ENCODE measurements around the gene CYP27A1.
"Not testable (repeated sequence)": the region's sequence is repeated elsewhere in the genome, so short reads cannot be mapped to it uniquely, and the experiment has no call there.

CYP27A1 gene

DNA sequence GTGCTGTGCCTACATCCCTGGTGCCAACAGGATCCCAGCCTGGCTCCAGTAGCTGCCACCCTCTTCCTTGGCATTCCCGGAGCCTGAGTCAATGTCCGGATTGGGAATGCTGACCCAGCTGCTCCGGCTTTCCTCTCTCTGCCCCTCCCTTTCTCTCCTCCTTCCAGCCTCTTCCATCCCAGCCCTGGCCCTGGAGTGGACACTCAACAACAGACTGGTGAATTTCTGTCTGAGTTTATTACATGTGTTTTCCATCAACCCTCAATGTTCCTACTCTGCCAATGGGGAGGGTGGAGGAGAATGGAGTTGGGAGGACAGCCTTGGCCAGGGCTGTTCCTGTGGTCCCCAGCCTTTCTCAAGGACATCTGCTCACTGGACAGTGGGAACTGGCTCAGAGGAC, 50.6 kb downstream of the CYP27A1 start:
- TF ChIP-seq, protein P1, sequence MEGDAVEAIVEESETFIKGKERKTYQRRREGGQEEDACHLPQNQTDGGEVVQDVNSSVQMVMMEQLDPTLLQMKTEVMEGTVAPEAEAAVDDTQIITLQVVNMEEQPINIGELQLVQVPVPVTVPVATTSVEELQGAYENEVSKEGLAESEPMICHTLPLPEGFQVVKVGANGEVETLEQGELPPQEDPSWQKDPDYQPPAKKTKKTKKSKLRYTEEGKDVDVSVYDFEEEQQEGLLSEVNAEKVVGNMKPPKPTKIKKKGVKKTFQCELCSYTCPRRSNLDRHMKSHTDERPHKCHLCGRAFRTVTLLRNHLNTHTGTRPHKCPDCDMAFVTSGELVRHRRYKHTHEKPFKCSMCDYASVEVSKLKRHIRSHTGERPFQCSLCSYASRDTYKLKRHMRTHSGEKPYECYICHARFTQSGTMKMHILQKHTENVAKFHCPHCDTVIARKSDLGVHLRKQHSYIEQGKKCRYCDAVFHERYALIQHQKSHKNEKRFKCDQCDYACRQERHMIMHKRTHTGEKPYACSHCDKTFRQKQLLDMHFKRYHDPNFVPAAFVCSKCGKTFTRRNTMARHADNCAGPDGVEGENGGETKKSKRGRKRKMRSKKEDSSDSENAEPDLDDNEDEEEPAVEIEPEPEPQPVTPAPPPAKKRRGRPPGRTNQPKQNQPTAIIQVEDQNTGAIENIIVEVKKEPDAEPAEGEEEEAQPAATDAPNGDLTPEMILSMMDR (IDR thresholded peaks at IDR 0.05; ENCODE audit: low read length, missing control alignments), result no peak
- no peak overlapping the region for H3K4me3 ChIP-seq (replicated peaks; ENCODE audit: low read depth, low read length)
- peak; percentile 16 for DNase-seq (ENCODE audit: low read depth)

DNA sequence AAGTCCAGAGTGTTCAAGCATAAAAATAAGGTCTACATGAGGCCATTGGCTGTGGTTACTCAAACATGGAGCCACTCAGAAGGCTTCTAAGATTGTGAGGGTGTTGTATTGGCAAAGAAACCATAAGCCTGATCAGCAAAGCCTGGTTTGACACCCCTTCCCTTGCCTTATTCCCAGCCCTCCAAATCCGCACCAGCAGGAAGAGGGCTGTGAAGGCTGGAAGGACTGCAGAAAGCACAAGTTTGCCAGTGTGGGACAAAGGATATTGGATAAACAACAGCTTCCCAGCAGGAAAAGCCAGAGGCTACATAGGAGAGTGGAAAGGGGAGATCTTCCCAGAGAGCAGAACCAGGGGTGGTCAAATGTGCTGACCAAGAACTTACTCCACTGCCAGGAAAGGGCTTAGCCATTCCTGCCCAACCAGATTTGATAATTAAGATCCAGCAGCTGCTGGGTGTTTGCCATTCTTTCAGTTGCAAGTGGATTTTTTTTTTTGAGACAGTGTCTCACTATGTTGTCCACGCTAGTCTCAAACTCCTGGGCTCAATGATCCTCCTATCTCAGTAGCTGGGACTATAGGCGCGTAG, 51.2 kb downstream of the CYP27A1 start:
- no peak for DNase-seq (ENCODE audit: low read depth)
- TF ChIP-seq, protein P1 (IDR thresholded peaks at IDR 0.05; ENCODE audit: low read length, missing control alignments), result no peak

DNA sequence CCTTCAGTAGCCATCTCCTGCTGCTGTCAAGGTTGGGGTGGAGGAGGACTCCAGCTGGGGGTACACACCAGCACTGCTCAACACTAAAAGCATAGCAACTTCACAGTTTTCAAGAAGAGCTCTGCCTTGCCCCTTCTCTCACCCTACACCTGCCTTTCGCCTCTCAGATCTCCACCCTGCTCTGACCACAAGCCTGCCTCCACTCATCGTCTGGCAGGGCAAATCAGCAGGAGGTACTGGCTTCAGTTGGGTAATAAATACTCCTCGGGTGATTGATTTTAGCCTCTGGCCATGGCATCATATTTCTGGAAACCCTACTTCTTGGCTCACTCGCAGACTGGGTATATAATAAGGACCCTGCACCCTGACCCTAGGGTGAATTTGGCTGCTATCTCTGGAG, 52.7 kb downstream of the CYP27A1 start:
- H3K4me3 ChIP-seq (replicated peaks; ENCODE audit: low read depth, low read length), result no peak overlapping the region
- TF ChIP-seq, protein P1 (IDR thresholded peaks at IDR 0.05; ENCODE audit: low read length, missing control alignments), result no peak
- DNase-seq (ENCODE audit: low read depth), result no peak

More for the DNA sequence above, 51.2 kb downstream of the CYP27A1 start:
- H3K4me3 ChIP-seq (replicated peaks; ENCODE audit: low read depth, low read length), result no peak overlapping the region

DNA sequence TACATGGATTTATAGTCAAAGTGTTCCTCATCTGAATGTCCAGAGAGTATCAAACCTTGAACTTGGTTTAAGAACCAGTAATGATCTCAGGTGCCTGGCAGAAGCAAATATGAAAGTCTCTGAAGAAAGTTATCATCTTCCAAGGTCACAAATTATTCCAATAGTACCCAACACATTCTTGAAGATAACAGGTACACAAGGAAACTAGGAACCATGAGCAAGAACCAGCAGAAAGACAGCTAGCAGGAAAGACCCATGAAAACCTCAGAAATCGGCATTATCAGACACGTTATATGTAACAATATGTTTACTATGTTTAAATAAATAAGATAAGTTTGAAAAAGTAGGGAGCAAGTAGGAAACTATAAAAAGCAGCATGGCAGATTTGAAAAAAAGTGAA, 55.5 kb downstream of the CYP27A1 start:
- DNase-seq (ENCODE audit: low read depth), result no peak
- TF ChIP-seq, protein P1 (IDR thresholded peaks at IDR 0.05; ENCODE audit: low read length, missing control alignments), result no peak
- H3K4me3 ChIP-seq (replicated peaks; ENCODE audit: low read depth, low read length), result no peak overlapping the region

DNA sequence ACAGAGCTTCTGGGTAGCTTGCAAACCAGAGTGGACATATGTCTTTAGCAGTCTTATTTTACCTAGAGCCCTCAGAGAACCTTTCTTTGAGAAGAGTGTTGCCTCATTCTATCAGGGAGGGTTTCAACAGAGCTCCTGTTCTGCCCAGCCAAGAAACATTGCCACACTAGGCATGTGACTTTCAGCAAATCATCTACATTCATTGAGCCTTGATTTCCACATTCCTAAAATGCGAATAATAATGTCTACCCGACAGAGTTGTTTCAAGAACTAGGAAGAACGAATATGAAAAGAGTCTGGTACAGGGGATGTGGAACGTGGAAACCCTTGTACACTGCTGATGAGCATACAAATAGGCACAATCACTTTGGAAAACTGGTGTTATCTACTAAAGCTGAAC, 57.5 kb downstream of the CYP27A1 start:
- TF ChIP-seq, protein P1 (IDR thresholded peaks at IDR 0.05; ENCODE audit: low read length, missing control alignments), result no peak
- H3K4me3 ChIP-seq (replicated peaks; ENCODE audit: low read depth, low read length), result no peak overlapping the region
- DNase-seq (ENCODE audit: low read depth), result peak; percentile 88

DNA sequence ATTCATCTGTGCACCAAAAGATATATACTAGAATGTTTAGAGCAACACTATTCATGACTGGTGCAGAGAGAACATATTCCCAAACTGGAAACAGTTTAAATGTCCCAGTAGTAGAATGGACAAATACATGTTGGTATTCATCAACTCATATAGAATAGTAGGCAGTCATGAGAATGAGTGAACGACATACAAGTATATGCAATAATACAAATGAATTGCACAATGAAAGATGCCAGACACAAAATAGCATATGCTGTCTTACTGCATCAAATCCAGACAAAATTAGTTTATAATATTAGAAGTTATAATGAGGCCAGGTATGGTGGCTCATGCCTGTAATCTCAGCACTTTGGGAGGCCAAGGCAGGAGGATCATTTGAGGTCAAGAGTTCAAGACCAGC, 57.9 kb downstream of the CYP27A1 start:
- TF ChIP-seq, protein P1 (IDR thresholded peaks at IDR 0.05; ENCODE audit: low read length, missing control alignments), result no peak
- DNase-seq (ENCODE audit: low read depth), result peak; percentile 14

DNA sequence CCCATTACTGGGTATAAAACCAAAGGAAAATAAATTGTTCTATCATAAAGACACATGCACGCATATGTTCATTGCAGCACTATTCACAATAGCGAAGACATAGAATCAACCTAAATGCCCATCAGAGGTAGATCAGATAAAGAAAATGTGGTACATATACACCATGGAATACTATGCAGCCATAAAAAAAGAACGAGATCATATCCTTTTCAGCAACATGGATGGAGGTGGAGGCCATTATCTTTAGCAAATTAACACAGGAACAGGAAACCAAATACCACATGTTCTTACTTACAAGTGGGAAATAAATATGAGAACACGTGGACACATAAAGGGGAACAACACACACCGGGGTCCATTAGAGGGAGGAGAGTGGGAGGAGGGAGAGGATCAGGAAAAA, 62.4 kb downstream of the CYP27A1 start:
- not testable (repeated sequence) for DNase-seq (ENCODE audit: low read depth); H3K4me3 ChIP-seq (replicated peaks; ENCODE audit: low read depth, low read length)

More for the DNA sequence above, 57.9 kb downstream of the CYP27A1 start:
- no peak overlapping the region for H3K4me3 ChIP-seq (replicated peaks; ENCODE audit: low read depth, low read length)

DNA sequence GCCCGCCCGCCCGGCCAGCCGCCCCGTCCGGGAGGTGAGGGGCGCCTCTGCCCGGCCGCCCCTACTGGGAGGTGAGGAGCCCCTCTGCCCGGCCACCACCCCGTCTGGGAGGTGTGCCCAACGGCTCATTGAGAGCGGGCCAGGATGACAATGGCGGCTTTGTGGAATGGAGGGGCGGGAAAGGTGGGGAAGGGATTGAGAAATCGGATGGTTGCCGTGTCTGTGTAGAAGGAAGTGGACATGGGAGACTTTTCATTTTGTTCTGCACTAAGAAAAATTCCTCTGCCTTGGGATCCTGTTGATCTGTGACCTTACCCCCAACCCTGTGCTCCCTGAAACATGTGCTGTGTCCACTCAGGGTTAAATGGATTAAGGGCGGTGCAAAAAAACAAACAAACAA, 65.0 kb downstream of the CYP27A1 start:
- DNase-seq (ENCODE audit: low read depth); H3K4me3 ChIP-seq (replicated peaks; ENCODE audit: low read depth, low read length): not testable (repeated sequence)

All from fibroblast of pulmonary artery (primary cell).